Smooth muscle cell (in vitro differentiated cells): Measurements from ENCODE around the gene SALL1. TPM values are rescaled to one million over a fixed set of nuclear protein-coding genes. Genes with fewer than 3 reads are reported as not detected.

Experiments used
- DNase-seq: peaks from one replicate; lab custom pipeline; 2025; ENCODE audit not compliant: unreplicated experiment; lab: John Stamatoyannopoulos, UW
- H2AFZ ChIP-seq: fragments of 200-600 bp; sonication (generic); 2 replicates; pipeline ENCODE4 v1.6.0; 2016; ENCODE audit warnings: antibody characterized with exemption, low read depth, mild to moderate bottlenecking
- H3F3A ChIP-seq: fragments of 200-600 bp; sonication (generic); 2 replicates; pipeline ENCODE4 v1.6.0; 2017; ENCODE audit warnings: antibody characterized with exemption, low read depth
- H3K27ac ChIP-seq: fragments of 200-600 bp; sonication (generic); 2 replicates; pipeline ENCODE4 v1.5.1; 2016; ENCODE audit warnings: low read depth, mild to moderate bottlenecking
- H3K27me3 ChIP-seq: fragments of 200-600 bp; sonication (generic); 2 replicates; pipeline ENCODE4 v1.6.1; 2016; ENCODE audit warnings: low read depth, mild to moderate bottlenecking
- H3K36me3 ChIP-seq: fragments of 200-600 bp; sonication (generic); 2 replicates; pipeline ENCODE4 v1.5.1; 2016; ENCODE audit warnings: low read depth
- H3K4me1 ChIP-seq: fragments of 200-600 bp; sonication (generic); 2 replicates; pipeline ENCODE4 v1.5.1; 2016; ENCODE audit warnings: low read depth
- H3K4me2 ChIP-seq: fragments of 200-600 bp; sonication (generic); 2 replicates; pipeline ENCODE4 v1.6.0; 2016; ENCODE audit warnings: mild to moderate bottlenecking
- H3K4me3 ChIP-seq: fragments of 200-600 bp; sonication (generic); 2 replicates; pipeline ENCODE4 v1.5.1; 2016; ENCODE audit warnings: mild to moderate bottlenecking
- H3K79me2 ChIP-seq: fragments of 200-600 bp; sonication (generic); 2 replicates; pipeline ENCODE4 v1.6.0; 2016; ENCODE audit warnings: low read depth, mild to moderate bottlenecking
- H3K9ac ChIP-seq: fragments of 200-600 bp; sonication (generic); 2 replicates; pipeline ENCODE4 v1.6.0; 2016; ENCODE audit warnings: low read depth
- H3K9me3 ChIP-seq: fragments of 200-600 bp; sonication (generic); replicated peaks from 2 replicates; pipeline ENCODE4 v1.5.1; 2016; ENCODE audit warnings: low read depth
- H4K20me1 ChIP-seq: fragments of 200-600 bp; sonication (generic); 2 replicates; pipeline ENCODE4 v1.6.0; 2016; ENCODE audit warnings: low read depth
- WGBS: methylation state at CpG from one replicate; pipeline ENCODE4 v1.1.7; 2016; ENCODE audit warnings: low lambda C conversion rate; 5-methylcytosine and 5-hydroxymethylcytosine counted together
- polyA plus RNA-seq: library from polyadenylated mRNA; unstranded; fragments of >200 nt; fragmentation: Nextera tagmentation; extraction: Ambion mirVana; gene quantifications from 2 replicates; pipeline ENCODE4 v1.2.1, GENCODE V29; 2016
- total RNA-seq: library from RNA; depleted of rRNA; stranded (reverse); fragments of >200 nt; gene quantifications from 2 replicates; pipeline ENCODE4 v1.2.3, GENCODE V29; 2014
- TF ChIP-seq, protein P1 (sequence below): fragments of 200-600 bp; sonication (generic); IDR thresholded peaks from 2 replicates; pipeline ENCODE4 v1.5.1; 2017; ENCODE audit warnings: borderline replicate concordance, mild to moderate bottlenecking, antibody characterized with exemption; ENCODE audit not compliant: insufficient read depth, poor library complexity, severe bottlenecking

The SALL1 gene
- total and polyA plus RNA-seq, 2 experiments from 2014 or later: 1.6 to 6.2 TPM

DNA sequence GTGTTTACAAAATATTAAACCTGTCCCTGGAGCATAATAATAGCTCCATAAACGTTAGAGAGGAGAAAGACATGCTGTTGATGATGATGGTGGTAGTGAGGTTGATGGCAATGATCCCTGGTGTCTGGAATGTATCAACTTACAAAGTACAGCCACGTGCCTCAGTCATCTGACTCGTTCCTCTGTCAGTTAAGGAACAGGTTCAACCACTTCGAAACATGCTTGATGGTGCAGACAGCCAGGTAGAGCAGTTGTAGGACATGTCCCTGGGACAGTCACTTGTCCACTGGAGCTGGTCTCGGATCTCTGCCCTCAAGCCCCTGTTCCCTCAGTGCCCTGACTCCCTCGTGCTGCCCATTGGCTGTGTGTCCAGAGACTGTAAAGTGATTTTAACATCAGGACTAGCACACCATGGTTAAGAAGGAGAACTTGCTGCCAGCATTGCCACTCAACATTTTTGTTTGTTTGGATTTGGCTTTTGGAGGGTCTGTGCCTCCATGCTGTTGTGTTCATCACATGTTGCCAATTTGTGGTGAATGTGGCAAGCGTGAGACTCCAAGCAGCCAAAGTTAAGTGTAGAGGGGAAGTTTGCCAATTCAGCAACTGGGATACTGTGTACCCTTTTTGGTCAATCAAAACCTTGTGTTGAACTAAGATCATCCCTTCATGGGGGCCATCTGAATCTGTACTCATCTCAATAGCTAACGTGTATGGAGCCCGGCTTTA is 16.3 kb upstream of the SALL1 start:
- no peak for DNase-seq
- no peak overlapping the region for H3K4me2 ChIP-seq
- TF ChIP-seq, protein P1, sequence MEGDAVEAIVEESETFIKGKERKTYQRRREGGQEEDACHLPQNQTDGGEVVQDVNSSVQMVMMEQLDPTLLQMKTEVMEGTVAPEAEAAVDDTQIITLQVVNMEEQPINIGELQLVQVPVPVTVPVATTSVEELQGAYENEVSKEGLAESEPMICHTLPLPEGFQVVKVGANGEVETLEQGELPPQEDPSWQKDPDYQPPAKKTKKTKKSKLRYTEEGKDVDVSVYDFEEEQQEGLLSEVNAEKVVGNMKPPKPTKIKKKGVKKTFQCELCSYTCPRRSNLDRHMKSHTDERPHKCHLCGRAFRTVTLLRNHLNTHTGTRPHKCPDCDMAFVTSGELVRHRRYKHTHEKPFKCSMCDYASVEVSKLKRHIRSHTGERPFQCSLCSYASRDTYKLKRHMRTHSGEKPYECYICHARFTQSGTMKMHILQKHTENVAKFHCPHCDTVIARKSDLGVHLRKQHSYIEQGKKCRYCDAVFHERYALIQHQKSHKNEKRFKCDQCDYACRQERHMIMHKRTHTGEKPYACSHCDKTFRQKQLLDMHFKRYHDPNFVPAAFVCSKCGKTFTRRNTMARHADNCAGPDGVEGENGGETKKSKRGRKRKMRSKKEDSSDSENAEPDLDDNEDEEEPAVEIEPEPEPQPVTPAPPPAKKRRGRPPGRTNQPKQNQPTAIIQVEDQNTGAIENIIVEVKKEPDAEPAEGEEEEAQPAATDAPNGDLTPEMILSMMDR: no peak
- no peaks in the 10 kb centered on the region for H3K27me3 ChIP-seq
- H3K4me3 ChIP-seq: no peak overlapping the region
- peaks cover 5% of the 10 kb centered on the region for H3F3A ChIP-seq
- no peak overlapping the region for H3K9ac ChIP-seq
- no peak overlapping the region for H2AFZ ChIP-seq
- no peaks in the 10 kb centered on the region for H3K9me3 ChIP-seq
- H3K36me3 ChIP-seq: no peaks in the 10 kb centered on the region
- no peak overlapping the region for H3K27ac ChIP-seq
- no peaks in the 10 kb centered on the region for H3K79me2 ChIP-seq
- no peaks in the 10 kb centered on the region for H3K4me1 ChIP-seq
- 80% methylated on average over 9 of the region's 9 CpGs for WGBS
- no peaks in the 10 kb centered on the region for H4K20me1 ChIP-seq

DNA sequence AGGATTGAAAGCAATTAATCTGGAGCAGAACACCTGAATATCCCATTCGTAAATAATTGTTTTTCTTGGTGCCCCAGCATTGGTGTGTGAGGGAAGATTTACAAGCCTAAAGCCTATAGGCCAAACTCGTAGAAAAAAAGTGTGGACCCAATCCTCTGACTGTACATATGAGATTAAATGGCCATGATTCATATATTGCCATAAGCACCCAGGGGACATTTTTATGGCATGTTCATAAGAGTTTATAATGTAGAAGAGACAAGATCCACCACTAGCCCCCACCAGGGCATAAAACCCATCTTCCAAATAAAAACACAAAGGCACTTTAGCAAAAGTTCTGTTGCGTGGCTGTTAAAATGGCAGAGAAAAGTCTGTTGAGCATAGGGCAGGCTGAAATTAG is 15.5 kb upstream of the SALL1 start:
- Histone ChIP-seq H3F3A (peaks cover 5% of the 10 kb centered on the region), H3K27me3 (no peaks in the 10 kb centered on the region), H3K9me3 (no peaks in the 10 kb centered on the region), H2AFZ (no peak overlapping the region), H3K4me1 (no peaks in the 10 kb centered on the region), H4K20me1 (no peaks in the 10 kb centered on the region), H3K4me3 (no peak overlapping the region), H3K79me2 (no peaks in the 10 kb centered on the region), H3K27ac (no peak overlapping the region), H3K36me3 (no peaks in the 10 kb centered on the region), H3K4me2 (no peak overlapping the region), H3K9ac (no peak overlapping the region)
- TF ChIP-seq, protein P1: no peak
- no peak for DNase-seq
- WGBS: 85% methylated on average over 3 of the region's 3 CpGs

DNA sequence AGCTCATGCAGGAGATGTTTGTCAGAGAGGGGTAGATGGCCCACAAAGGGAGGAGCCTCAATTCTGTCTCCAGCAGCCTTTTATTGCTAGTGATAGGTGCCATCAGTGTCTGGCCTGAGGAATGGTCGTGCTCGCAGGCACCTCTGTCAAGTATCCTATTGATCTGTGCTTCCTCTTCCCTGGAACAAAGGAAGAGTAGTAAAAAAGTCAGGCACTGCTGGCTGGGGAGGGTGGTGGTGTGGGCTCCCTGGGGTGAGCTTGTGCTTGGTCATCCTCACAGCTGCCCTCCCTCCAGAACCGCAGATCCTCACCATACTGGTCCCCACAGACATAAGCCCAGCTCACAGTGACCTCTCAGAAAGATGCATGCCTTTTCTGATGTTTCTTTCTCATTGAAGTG is 15.0 kb upstream of the SALL1 start:
- TF ChIP-seq, protein P1: no peak
- DNase-seq: no peak
- WGBS: 70% methylated on average over 3 of the region's 3 CpGs
- peaks cover 5% of the 10 kb centered on the region for H3F3A ChIP-seq
- no peak overlapping the region for H3K4me3 ChIP-seq
- no peak overlapping the region for H3K27ac ChIP-seq
- no peak overlapping the region for H3K4me2 ChIP-seq
- H3K79me2 ChIP-seq: no peaks in the 10 kb centered on the region
- no peaks in the 10 kb centered on the region for H3K27me3 ChIP-seq
- no peaks in the 10 kb centered on the region for H3K9me3 ChIP-seq
- H4K20me1 ChIP-seq: no peaks in the 10 kb centered on the region
- H3K9ac ChIP-seq: no peak overlapping the region
- no peaks in the 10 kb centered on the region for H3K4me1 ChIP-seq
- H3K36me3 ChIP-seq: no peaks in the 10 kb centered on the region
- H2AFZ ChIP-seq: no peak overlapping the region

DNA sequence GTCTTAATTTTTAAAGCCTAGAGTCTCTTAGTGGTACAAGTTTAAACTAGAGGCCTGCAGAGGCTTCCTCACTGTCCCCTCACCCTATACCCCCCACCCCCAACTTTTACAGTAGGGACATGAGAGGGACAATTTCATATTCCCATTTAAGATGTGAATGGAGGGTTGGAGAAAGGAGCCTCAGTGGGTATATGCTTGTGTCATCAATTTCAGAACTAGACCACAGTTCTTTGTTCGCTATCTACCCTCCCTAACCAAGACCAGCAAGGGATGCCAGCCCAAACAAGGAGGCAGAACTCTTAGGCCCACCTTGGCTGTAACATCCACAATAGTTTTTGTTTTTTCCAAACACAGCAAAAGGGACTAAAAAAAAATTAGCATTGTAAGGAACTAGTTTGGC is 14.0 kb upstream of the SALL1 start:
- 100% methylated on average over 1 of the region's 1 CpG for WGBS
- Histone ChIP-seq H4K20me1 (no peaks in the 10 kb centered on the region), H2AFZ (no peak overlapping the region), H3K36me3 (no peaks in the 10 kb centered on the region), H3K27me3 (no peaks in the 10 kb centered on the region), H3K9me3 (no peaks in the 10 kb centered on the region), H3K79me2 (no peaks in the 10 kb centered on the region), H3K4me2 (no peak overlapping the region), H3K4me3 (no peak overlapping the region), H3K9ac (no peak overlapping the region), H3K4me1 (no peaks in the 10 kb centered on the region), H3F3A (peaks cover 5% of the 10 kb centered on the region), H3K27ac (no peak overlapping the region)
- DNase-seq: no peak
- TF ChIP-seq, protein P1: no peak
